HepG2 (cell line): ENCODE data around the gene MYADML2. TPM values are rescaled to one million over a fixed set of nuclear protein-coding genes. Genes with fewer than 3 reads are reported as not detected.

ENCODE experiments used
- AFF4 ChIP-seq: sonication (generic); formaldehyde crosslinking; IDR thresholded peaks from 2 replicates; pipeline ENCODE4 v1.4.0; 2020; ENCODE audit warnings: missing genetic modification reagents
- ATF1 ChIP-seq: IDR thresholded peaks from 2 replicates; pipeline ENCODE4 v1.6.1; 2016; ENCODE audit warnings: mild to moderate bottlenecking, control low read depth
- CBFB ChIP-seq: sonication (generic); formaldehyde crosslinking; IDR thresholded peaks from 2 replicates; pipeline ENCODE4 v1.4.0; 2020; ENCODE audit warnings: missing genetic modification reagents
- CBX1 ChIP-seq: IDR thresholded peaks from one replicate; pipeline ENCODE4 v1.6.1; 2016; ENCODE audit warnings: antibody characterized with exemption, low read depth
- CENPBD1 ChIP-seq: sonication (generic); formaldehyde crosslinking; IDR thresholded peaks from 2 replicates; pipeline ENCODE4 v1.8.0; 2022; ENCODE audit warnings: missing genetic modification reagents, low read depth, mild to moderate bottlenecking, borderline replicate concordance
- CHCHD3 ChIP-seq: sonication (generic); formaldehyde crosslinking; IDR thresholded peaks from 2 replicates; pipeline ENCODE4 v1.8.0; 2022; ENCODE audit warnings: mild to moderate bottlenecking, missing genetic modification reagents, moderate library complexity
- FOXC1 ChIP-seq: sonication (generic); formaldehyde crosslinking; IDR thresholded peaks from 2 replicates; pipeline ENCODE4 v1.8.0; 2022; ENCODE audit warnings: mild to moderate bottlenecking, missing genetic modification reagents, borderline replicate concordance
- HNF1B ChIP-seq: sonication (generic); formaldehyde crosslinking; IDR thresholded peaks from 2 replicates; pipeline ENCODE4 v1.5.1; 2020; ENCODE audit warnings: mild to moderate bottlenecking, moderate library complexity, missing genetic modification reagents
- ISL2 ChIP-seq: sonication (generic); formaldehyde crosslinking; IDR thresholded peaks from 2 replicates; pipeline ENCODE4 v1.5.0; 2020; ENCODE audit warnings: missing genetic modification reagents
- MTA1 ChIP-seq: sonication (generic); formaldehyde crosslinking; IDR thresholded peaks from 2 replicates; pipeline ENCODE4 v1.4.0; 2020; ENCODE audit warnings: missing genetic modification reagents, mild to moderate bottlenecking, borderline replicate concordance
- NCOA5 ChIP-seq: sonication (generic); formaldehyde crosslinking; IDR thresholded peaks from 2 replicates; pipeline ENCODE4 v1.4.0; 2020; ENCODE audit warnings: missing genetic modification reagents
- NCOR1 ChIP-seq: fragments of 200-600 bp; sonication (generic); IDR thresholded peaks from 2 replicates; pipeline ENCODE4 v1.7.0; 2017; ENCODE audit warnings: antibody characterized with exemption, low read length, borderline replicate concordance
- RCOR2 ChIP-seq: IDR thresholded peaks from 2 replicates; pipeline ENCODE4 v1.6.1; 2016; ENCODE audit warnings: missing biosample characterization, missing genetic modification reagents
- ZFP36 ChIP-seq: fragments of 150-350 bp; IDR thresholded peaks from 2 replicates; pipeline ENCODE4 v1.6.1; 2018; ENCODE audit warnings: borderline replicate concordance, low read length, low read depth; ENCODE audit not compliant: partially characterized antibody
- ZNF10 ChIP-seq: sonication (generic); formaldehyde crosslinking; IDR thresholded peaks from 2 replicates; pipeline ENCODE4 v1.4.0; 2020; ENCODE audit warnings: mild to moderate bottlenecking, low read depth, missing genetic modification reagents, borderline replicate concordance
- ZNF567 ChIP-seq: sonication (generic); formaldehyde crosslinking; IDR thresholded peaks from 2 replicates; pipeline ENCODE4 v1.8.1; 2023; ENCODE audit warnings: mild to moderate bottlenecking, missing genetic modification reagents, borderline replicate concordance
- ZNF572 ChIP-seq: sonication (generic); formaldehyde crosslinking; IDR thresholded peaks from 2 replicates; pipeline ENCODE4 v1.5.1; 2020; ENCODE audit warnings: mild to moderate bottlenecking, missing genetic modification reagents
- ZNF687 ChIP-seq: sonication (generic); formaldehyde crosslinking; IDR thresholded peaks from 2 replicates; pipeline ENCODE4 v1.5.1; 2020; ENCODE audit warnings: mild to moderate bottlenecking, missing genetic modification reagents, moderate library complexity
- ZNF749 ChIP-seq: sonication (generic); formaldehyde crosslinking; IDR thresholded peaks from 2 replicates; pipeline ENCODE4 v1.8.0; 2022; ENCODE audit warnings: mild to moderate bottlenecking, missing genetic modification reagents, moderate library complexity, borderline replicate concordance
- polyA plus RNA-seq, 8 experiments: library from polyadenylated mRNA; depleted of rRNA in 3 of 8; stranded (reverse) in 7 of 8; unstranded in 1 of 8; fragments of >200 nt; fragmentation: Illumina TruSeq in 4 of 8; extraction: Trizol in 4 of 8; gene quantifications; 2 replicates each; pipeline versions ENCODE4 v1.2.1 to v1.2.3, GENCODE V29; 2011 to 2016; ENCODE audit warnings: low read depth in 4 of 8, missing spikeins in 1 of 8, mixed read lengths in 1 of 8; ENCODE audit not compliant: insufficient read depth in 1 of 8
- total RNA-seq, 5 experiments: library from RNA; depleted of rRNA; stranded (reverse); fragments of >200 nt; fragmentation: Illumina TruSeq; extraction: Trizol; gene quantifications; 2 replicates each; pipeline ENCODE4 v1.2.3, GENCODE V29; 2016; ENCODE audit warnings: low read depth in 1 of 5

Gene MYADML2
- total and polyA plus RNA-seq, 2 of the 13 experiments (the other 11 are each of a cell fraction or from before 2014, with no cell fraction given): not detected

GRCh38 chr17:81901167-81902022, 45.6 kb downstream of the MYADML2 start (continued):
- TF ChIP-seq CBFB (no peak), ISL2 (CRISPR knock-in tag) (no peak), ZNF10 (CRISPR knock-in tag) (no peak), ZFP36 (no peak), NCOR1 (no peak), ATF1 (CRISPR knock-in tag) (no peak), MTA1 (CRISPR knock-in tag) (no peak), RCOR2 (CRISPR knock-in tag) (no peak), ZNF749 (CRISPR knock-in tag) (no peak), CHCHD3 (CRISPR knock-in tag) (peak; percentile 68; the same call in 1 of the 2 replicates), CBX1 (no peak), NCOA5 (CRISPR knock-in tag) (peak; percentile 93; the same call in 1 of the 2 replicates), HNF1B (CRISPR knock-in tag) (0 out of 2 replicates have a peak, but pooled peaks have one; percentile 43), ZNF687 (CRISPR knock-in tag) (peak; percentile 1; the same call in 1 of the 2 replicates), AFF4 (CRISPR knock-in tag) (no peak), FOXC1 (CRISPR knock-in tag) (peak; percentile 50; the same call in 1 of the 2 replicates), ZNF567 (CRISPR knock-in tag) (0 out of 2 replicates have a peak, but pooled peaks have one; percentile 54), CENPBD1 (CRISPR knock-in tag) (no peak), ZNF572 (CRISPR knock-in tag) (peak; percentile 70; the same call in 1 of the 2 replicates)
